Osteocyte (in vitro differentiated cells): ENCODE data around the gene DTD1. TPM values are rescaled to one million over a fixed set of nuclear protein-coding genes. Genes with fewer than 3 reads are reported as not detected.
A peak's percentile ranks its signal among the peaks of the same experiment; 100 is the strongest.

Experiments
- DNase-seq: peaks from one replicate; pipeline ENCODE4 v3.0.0; 2021; ENCODE audit warnings: mixed read lengths; ENCODE audit not compliant: unreplicated experiment; ENCODE audit errors: extremely low spot score
- H3K27ac Mint-ChIP-seq: one replicate; pipeline ENCODE4 v1.8.0; 2021; ENCODE audit warnings: mild to moderate bottlenecking, mixed read lengths; ENCODE audit not compliant: unreplicated experiment
- H3K27me3 Mint-ChIP-seq: one replicate; pipeline ENCODE4 v1.8.0; 2021; ENCODE audit warnings: mixed read lengths; ENCODE audit not compliant: unreplicated experiment
- H3K36me3 Mint-ChIP-seq: one replicate; pipeline ENCODE4 v1.8.0; 2021; ENCODE audit warnings: mixed read lengths; ENCODE audit not compliant: unreplicated experiment
- H3K4me1 Mint-ChIP-seq: one replicate; pipeline ENCODE4 v1.8.0; 2021; ENCODE audit warnings: mixed read lengths; ENCODE audit not compliant: unreplicated experiment
- H3K4me3 Mint-ChIP-seq: one replicate; pipeline ENCODE4 v1.8.0; 2021; ENCODE audit warnings: mild to moderate bottlenecking, moderate library complexity, mixed read lengths; ENCODE audit not compliant: unreplicated experiment
- H3K9me3 Mint-ChIP-seq: one replicate; pipeline ENCODE4 v1.8.0; 2021; ENCODE audit warnings: mixed read lengths; ENCODE audit not compliant: unreplicated experiment
- total RNA-seq: library from RNA; stranded (reverse); gene quantifications from 2 replicates; pipeline ENCODE4 v1.2.1, GENCODE V29; 2021
- TF ChIP-seq, protein P1 (sequence below): fragments of 200-600 bp; sonication (generic); IDR thresholded peaks from 2 replicates; pipeline ENCODE4 v1.5.0; 2021; ENCODE audit warnings: antibody characterized with exemption, mild to moderate bottlenecking, moderate library complexity

DTD1 gene
- total RNA-seq, 1 donor from 2014 or later: 26.2 TPM

DNA sequence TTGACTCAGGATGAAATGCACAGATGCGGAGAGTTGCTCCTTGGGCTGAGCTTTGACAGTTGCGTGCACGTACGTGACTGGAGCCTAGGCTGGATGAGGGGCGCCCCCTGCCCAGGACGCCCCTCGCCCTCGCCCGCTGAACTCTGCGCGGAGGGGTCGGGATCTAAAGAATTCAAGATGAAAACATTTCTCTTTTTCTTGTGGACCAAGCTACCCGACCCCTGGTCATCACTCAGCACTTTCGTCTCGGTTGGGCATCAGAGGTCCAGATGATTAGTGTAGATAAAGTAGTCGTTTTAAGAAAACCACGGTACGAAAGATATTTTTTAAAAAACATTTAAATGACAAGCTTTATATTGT, 700 bp downstream of the DTD1 start:
- H3K27me3 Mint-ChIP-seq: peaks cover 6% of the 10 kb centered on the region
- H3K4me3 Mint-ChIP-seq: peak overlapping the region; percentile 88
- no peaks in the 10 kb centered on the region for H3K9me3 Mint-ChIP-seq
- DNase-seq: no peak
- H3K36me3 Mint-ChIP-seq: no peaks in the 10 kb centered on the region
- H3K27ac Mint-ChIP-seq: peak overlapping the region; percentile 76
- H3K4me1 Mint-ChIP-seq: peaks cover 18% of the 10 kb centered on the region
- TF ChIP-seq, protein P1, sequence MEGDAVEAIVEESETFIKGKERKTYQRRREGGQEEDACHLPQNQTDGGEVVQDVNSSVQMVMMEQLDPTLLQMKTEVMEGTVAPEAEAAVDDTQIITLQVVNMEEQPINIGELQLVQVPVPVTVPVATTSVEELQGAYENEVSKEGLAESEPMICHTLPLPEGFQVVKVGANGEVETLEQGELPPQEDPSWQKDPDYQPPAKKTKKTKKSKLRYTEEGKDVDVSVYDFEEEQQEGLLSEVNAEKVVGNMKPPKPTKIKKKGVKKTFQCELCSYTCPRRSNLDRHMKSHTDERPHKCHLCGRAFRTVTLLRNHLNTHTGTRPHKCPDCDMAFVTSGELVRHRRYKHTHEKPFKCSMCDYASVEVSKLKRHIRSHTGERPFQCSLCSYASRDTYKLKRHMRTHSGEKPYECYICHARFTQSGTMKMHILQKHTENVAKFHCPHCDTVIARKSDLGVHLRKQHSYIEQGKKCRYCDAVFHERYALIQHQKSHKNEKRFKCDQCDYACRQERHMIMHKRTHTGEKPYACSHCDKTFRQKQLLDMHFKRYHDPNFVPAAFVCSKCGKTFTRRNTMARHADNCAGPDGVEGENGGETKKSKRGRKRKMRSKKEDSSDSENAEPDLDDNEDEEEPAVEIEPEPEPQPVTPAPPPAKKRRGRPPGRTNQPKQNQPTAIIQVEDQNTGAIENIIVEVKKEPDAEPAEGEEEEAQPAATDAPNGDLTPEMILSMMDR: no peak

GRCh38 chr20:18589941-18590674, 2.3 kb downstream of the DTD1 start:
- H3K9me3 Mint-ChIP-seq: no peaks in the 10 kb centered on the region
- no peak overlapping the region for H3K27ac Mint-ChIP-seq
- no peaks in the 10 kb centered on the region for H3K27me3 Mint-ChIP-seq
- no peak for DNase-seq
- H3K4me1 Mint-ChIP-seq: peaks cover 18% of the 10 kb centered on the region
- no peaks in the 10 kb centered on the region for H3K36me3 Mint-ChIP-seq
- H3K4me3 Mint-ChIP-seq: peak overlapping the region; percentile 53
- TF ChIP-seq, protein P1: no peak

DNA sequence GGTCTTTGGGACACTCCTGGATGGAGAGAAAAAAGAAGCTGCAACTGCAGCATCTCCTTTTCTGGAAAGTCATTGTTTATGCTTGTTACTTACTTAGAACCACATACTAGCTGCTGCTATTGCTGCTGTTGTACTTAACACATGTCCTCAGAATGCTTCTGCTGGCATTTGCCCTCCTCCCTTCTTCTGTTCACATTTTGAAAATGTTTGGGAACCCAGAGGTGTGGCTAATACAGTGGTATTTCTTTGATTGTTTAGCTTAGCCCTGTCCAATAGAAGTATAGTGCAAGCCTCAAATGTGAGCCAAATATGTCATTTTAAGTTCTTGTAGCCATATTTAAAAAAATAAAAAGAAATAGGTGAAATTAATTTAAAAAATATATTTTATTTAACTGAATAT, 8.4 kb downstream of the DTD1 start:
- DNase-seq: no peak
- Mint-ChIP-seq H3K36me3 (peaks cover 21% of the 10 kb centered on the region), H3K4me1 (no peaks in the 10 kb centered on the region), H3K4me3 (no peak overlapping the region), H3K9me3 (no peaks in the 10 kb centered on the region), H3K27ac (no peak overlapping the region), H3K27me3 (no peaks in the 10 kb centered on the region)
- TF ChIP-seq, protein P1: no peak

- Mint-ChIP-seq H3K27me3 (no peaks in the 10 kb centered on the region), H3K36me3 (peaks cover 9% of the 10 kb centered on the region), H3K9me3 (no peaks in the 10 kb centered on the region), H3K4me3 (no peak overlapping the region), H3K4me1 (no peaks in the 10 kb centered on the region), H3K27ac (no peak overlapping the region)
- TF ChIP-seq, protein P1: no peak
- no peak for DNase-seq
Observed at GRCh38 chr20:18609741-18610140, 21.9 kb downstream of the DTD1 start.

DNA sequence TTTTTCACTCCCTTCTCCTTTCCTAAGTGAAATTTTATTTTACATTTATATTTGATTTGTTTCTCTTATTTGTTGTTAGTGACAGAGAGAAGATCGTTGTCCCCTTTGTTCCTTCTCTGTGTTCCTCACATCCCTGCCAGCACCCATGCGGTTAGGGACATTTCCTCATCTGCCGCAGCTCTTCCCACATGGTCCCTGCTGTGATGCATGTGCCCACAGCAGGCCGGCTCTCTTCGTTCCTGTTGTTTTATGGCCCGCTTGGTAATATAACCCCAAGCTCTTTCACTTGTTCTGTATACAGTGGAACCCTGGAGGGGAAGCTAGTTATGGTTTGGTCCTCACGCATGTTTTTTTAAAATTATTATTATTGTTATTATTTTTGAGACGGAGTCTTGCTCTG, 23.6 kb downstream of the DTD1 start:
- Mint-ChIP-seq H3K36me3 (peaks cover 9% of the 10 kb centered on the region), H3K4me3 (no peak overlapping the region), H3K9me3 (no peaks in the 10 kb centered on the region), H3K27ac (no peak overlapping the region), H3K27me3 (no peaks in the 10 kb centered on the region), H3K4me1 (no peaks in the 10 kb centered on the region)
- TF ChIP-seq, protein P1: no peak
- DNase-seq: no peak
